ENCODE measurements around the gene RBM33. TPM values are rescaled to one million over a fixed set of nuclear protein-coding genes. Genes with fewer than 3 reads are reported as not detected.

RBM33 gene
- total RNA-seq, 1 experiment from 2014 or later = 12.3 TPM

DNA sequence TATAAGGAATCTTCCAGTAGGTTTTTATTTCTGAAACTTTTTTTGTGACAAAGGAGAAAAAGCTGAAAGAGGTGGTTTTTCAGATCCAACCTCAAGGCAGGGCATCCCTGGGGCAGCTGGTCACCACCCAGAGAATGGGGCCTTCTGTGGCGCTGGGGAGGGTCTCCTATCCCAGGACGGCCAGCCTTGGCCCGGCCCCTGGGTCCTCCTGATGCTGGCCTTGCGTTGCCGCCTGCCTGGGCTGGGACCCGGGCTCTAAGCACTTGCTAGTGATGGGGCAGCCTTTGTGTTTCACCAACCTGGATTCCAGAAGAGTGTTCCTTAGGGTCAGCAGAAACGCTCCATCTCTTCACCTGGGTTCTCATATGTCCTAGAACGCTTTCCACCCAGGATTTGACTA, 151.5 kb downstream of the RBM33 start:
- DNase-seq (ENCODE audit: low spot score) = no peak
- in situ Hi-C loops (cut with HindIII; ENCODE audit: low sequenced_read_pairs) = no loop called here

DNA sequence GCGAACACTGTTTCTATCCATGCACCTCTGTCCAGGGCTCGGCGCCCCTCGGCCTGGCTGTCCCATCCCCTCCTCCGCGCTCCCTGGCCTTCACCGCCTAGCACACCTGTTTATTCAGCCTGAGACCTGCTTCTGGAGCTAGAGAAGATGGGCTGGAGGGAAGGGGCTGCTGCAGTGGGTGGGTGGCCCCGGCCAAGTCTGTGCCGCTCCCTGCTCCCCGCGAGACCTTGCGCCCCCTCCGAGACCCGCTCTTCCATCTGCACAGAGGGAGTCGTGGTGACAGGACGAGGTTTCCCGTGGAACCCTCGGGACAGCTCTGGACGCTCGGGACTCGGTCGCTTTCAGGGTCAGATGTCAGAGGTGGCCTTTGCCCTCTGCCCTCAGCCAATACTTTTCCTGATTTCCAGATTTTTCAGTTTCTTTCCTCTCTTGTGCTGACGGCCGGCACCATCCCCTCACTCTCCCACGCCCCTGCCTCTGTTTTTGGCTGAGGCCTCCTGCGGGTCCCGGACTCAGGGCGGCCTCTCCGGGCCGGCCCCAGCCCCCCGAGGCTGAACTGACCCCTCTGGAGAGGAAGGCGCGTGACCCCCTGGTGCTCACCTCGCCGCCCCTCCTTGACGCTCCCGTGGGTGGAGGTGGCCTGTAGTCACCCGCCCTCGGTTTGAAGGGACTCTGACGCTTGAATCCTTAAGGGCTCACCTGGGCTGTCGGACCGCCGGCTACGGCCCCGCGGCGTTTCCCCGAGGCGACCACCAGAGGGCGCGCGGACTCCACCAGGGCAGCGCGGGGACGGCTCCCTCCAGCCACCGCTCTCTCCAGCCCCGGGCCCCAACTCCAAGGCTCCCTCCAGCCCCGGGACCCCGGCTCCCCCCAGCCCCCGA, 152.2 kb downstream of the RBM33 start:
- DNase-seq (ENCODE audit: low spot score) = no peak
- in situ Hi-C loops (cut with HindIII; ENCODE audit: low sequenced_read_pairs) = no loop called here

DNA sequence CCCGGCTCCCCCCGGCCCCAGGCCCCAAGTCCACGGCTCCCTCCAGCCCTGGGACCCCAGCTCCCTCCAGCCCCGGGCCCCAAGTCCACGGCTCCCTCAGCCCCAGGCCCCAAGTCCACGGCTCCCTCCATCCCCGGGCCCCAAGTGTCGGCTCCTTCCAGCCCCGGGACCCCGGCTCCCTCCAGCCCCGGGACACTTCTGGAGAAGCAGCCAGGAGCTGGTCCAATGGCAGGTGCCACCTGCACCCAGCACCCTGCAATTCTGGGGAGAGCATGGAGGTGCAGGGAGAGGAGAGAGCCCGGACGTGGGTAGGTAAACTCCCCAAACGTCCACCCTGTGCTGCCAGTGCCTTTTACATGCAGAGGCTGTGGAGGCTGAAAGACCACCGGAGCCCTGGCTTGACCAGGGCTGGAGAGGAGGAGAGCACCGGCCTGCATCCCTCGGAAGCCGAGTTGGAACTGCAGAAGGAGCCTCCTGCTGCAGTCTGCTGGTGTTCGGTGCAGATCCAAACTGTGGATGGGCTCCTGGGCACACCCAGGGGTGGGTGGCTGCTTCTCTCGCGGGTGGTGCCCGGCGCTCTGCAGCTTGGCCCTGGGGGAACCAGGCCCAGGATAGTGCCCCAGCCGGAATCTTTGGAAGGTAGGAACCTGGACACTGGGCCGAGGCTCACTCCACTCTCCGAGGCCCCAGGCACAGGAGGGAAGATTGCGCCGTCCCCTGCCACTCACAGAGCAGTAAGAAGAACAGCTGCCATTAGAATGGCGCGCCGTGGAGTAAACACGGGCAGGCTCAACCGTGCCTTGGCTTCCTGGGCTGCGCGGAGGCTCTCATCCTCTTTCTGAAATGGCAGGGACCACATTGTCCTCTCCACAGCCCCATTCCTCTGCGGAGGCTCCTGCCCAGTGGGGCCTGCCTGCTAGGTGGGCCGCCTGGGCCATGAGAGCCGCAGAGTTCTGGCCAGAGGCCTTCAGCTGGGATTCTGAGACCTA, 153.1 kb downstream of the RBM33 start:
- in situ Hi-C loops (cut with HindIII; ENCODE audit: low sequenced_read_pairs) = no loop called here
- DNase-seq (ENCODE audit: low spot score) = no peak

DNA sequence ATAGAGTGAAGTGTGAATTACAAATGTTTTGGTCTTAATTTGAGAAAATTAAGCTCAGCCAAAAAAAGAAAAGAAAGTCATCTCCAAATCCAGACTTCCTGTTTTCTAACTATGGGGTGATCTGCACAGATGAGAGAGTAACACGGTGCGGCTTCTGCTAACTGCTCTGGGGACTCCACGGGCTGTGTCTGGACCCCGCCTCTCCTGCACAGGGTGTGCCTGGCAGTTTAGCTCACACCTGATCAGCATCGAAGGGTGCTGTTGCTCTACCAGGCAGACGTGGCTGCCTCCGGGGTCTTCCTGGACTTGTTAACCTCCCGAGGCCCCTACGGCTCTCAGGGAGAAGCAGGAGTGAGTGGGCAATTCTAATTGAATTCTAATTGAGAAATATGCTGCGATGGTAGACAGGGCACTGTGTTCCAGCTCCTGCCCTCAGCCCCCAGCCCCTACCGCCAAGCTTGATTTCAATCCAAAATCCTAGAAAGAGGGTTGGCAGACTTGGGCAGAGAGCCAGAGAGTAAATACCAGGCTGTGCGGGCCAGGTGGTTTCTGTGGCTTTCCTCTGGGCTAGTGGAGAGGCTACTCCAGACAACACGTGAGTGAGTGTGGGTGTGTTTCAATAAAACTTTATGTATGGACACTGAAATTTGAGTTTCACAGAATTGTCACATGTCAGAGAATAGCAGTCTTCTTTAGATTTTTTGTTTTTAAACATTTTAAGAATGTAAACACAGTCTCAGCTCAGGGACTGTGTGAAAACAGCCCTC, 154.4 kb downstream of the RBM33 start:
- DNase-seq (ENCODE audit: low spot score) = no peak
- in situ Hi-C loops (cut with HindIII; ENCODE audit: low sequenced_read_pairs) = no loop called here

DNA sequence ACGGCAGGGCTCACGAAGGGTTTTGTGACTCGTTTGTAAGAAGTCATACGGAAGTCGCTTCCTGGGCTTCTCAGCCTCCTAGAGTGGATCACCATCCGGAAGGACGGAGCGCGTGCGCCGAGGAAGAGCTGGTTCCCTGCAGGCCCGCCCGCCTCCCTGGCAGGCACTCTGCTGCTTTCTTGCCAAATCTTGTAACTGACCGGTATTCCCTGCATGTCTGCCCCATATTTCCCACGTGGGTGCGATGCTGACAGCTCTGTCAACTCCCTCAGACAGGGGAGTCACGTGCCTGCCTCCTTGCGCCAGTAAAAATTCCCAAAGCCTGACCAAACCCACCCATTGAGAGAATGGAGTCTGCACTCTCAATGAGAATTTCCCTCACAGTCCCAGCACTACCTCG, 155.1 kb downstream of the RBM33 start:
- DNase-seq (ENCODE audit: low spot score) = peak; percentile 38

DNA sequence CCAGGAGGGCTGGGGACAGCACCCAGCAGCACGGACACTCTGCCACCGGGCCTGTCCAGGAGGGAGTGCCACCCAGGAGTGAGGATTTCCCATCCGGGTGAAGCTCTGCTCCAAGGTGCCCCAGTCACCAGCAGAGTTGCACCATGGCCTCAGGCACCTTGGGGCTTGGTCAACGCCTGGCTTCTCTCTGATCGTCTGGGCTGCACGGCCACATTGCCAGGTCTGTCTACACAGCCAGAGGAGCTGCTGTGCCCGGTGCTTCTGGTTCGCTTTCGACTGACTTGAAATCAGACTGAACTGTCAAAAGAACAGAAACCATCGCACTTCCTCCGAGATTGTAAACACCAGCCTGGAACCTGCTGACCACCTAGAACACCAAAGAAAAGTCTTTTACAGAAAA, 155.8 kb downstream of the RBM33 start:
- in situ Hi-C loops (cut with HindIII; ENCODE audit: low sequenced_read_pairs) = no loop called here
- DNase-seq (ENCODE audit: low spot score) = no peak

More for the DNA sequence above, 155.1 kb downstream of the RBM33 start:
- in situ Hi-C loops (cut with HindIII; ENCODE audit: low sequenced_read_pairs) = no loop called here

DNA sequence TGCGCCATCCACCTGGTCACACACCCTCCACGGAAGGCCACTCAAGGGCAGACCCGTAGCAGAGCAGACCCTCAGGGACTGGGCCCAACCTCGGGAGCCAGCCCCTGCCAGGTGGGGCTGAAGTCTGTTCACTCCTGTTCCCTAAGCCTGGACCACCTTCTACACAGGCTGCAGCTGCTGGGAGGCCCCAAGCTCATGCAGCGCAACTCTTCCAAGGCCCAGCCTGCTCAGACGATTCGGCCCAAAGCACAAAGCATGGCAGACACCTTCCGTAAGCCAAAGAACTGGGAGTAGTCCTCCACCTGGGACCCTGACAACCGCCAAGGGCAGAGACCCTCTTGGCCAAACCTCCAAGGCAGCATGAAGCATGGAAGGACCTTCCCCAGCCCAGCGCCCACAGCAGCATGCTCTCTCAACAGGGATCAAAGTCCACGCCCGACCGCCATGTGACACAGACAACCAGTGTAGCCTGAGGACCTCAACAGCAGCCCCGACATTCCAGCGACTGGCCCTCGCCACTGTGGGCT, 156.3 kb downstream of the RBM33 start:
- in situ Hi-C loops (cut with HindIII; ENCODE audit: low sequenced_read_pairs) = no loop called here
- no peak for DNase-seq (ENCODE audit: low spot score)

DNA sequence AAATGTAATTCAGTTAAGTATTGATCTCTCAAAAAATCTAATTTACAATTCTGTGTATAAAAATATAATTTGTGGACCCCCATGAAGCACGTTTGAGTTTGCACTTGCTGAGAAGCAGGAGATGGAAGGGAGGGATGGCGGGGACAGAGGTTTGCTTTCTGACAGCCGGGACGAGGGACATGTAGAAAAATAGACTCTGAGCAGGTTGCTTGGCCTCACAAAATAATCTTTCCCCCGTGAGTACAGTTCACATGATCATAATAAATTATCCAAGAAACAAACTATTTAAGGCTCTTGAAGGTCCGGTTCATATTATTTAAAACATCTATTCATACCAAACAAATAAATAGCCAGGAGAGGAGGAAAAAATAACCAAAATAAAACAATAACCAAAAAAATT, 157.8 kb downstream of the RBM33 start:
- DNase-seq (ENCODE audit: low spot score) = no peak
- in situ Hi-C loops (cut with HindIII; ENCODE audit: low sequenced_read_pairs) = no loop called here

DNA sequence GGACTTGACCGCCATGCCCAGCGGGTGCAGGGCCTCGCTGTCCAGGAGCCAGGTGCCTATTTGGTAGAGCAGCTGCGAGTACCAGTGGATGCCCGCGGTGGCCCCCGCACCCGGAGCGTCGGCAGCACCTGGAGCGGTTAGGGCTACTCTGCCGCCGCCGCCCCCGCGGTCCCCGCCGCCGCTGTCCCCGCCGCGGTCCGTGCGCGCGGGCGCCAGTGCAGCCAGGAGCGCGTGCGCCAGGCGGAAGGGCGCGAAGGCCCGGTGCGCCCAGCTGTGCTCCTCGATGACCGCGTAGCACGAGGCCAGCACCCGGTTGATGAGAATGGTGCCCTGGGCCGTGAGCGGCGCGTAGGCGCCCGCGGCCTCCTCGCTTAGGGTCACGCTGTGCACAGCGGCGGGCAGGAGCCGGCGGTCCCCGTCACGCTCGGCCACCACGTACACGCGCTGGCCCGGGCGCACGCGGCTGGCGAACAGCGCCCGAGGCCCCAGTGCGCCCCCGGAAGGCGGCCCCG, 158.5 kb downstream of the RBM33 start:
- no peak for DNase-seq (ENCODE audit: low spot score)
- in situ Hi-C loops (cut with HindIII; ENCODE audit: low sequenced_read_pairs) = no loop called here

DNA sequence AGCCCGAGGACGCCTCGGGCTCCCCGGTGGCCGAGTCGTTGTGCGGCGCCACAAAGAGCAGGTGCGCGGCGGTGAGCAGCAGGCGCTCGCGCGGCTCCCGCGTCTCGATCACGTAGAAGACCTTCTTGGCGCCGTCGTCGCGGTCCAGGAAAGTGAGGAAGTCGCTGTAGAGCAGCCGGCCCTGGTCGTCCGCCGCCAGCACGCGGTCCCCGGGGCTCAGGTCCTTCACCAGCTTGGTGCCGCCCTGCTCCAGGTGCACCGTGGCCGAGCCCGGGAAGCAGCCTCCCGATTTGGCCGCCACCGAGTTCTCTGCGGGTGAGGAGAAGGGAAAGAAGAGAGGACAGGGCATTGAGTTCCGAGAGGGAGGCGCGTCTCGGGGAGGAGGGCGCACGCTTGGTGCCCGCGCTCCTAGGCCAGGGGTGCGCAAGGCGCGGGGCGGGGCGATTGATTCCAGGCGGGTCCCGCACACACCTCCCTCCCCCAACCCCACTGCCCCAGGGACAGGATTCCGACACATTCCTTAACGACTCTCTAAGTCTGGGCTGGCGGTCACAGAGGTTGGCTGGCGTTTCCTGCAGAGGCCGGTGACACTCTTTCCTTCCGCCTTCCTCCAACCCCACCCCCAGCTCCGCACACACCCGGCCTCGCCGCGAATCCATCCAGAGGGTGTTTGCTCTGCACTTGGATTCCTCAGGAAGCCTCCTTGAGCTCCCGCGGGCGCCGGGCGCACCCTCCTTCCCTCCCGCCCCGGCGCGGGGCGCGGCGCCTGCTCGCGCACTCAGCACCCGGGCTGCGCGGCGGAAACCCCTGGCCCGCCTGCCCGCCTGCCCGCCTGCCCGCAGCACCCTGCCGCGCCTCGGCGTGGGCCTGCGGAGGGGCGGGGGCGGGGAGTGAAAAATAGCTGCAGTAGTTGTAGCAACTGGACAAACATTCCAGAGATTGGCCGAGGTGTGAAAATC, 159.2 kb downstream of the RBM33 start:
- in situ Hi-C loops (cut with HindIII; ENCODE audit: low sequenced_read_pairs) = no loop called here
- no peak for DNase-seq (ENCODE audit: low spot score)

DNA sequence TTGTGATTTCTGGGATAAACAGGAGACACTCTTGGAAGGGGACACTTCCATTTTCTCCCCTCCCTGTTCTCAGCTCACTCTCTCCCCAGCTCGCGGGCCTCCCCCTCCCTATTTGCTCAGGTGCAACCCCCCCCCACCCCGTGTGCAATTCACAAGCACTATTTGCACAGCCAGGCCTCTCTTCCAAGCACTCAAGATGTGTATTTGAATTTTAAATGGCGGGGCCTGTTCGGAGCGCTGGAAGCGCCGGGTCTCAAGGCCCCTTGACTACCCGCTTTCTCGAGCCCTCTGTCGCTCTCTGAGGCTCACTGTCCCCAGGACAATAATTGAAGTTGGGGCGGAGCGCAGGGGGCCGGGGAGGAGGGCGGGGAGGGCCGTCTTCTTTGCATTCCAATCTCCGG, 160.0 kb downstream of the RBM33 start:
- in situ Hi-C loops (cut with HindIII; ENCODE audit: low sequenced_read_pairs) = no loop called here
- DNase-seq (ENCODE audit: low spot score) = no peak

DNA sequence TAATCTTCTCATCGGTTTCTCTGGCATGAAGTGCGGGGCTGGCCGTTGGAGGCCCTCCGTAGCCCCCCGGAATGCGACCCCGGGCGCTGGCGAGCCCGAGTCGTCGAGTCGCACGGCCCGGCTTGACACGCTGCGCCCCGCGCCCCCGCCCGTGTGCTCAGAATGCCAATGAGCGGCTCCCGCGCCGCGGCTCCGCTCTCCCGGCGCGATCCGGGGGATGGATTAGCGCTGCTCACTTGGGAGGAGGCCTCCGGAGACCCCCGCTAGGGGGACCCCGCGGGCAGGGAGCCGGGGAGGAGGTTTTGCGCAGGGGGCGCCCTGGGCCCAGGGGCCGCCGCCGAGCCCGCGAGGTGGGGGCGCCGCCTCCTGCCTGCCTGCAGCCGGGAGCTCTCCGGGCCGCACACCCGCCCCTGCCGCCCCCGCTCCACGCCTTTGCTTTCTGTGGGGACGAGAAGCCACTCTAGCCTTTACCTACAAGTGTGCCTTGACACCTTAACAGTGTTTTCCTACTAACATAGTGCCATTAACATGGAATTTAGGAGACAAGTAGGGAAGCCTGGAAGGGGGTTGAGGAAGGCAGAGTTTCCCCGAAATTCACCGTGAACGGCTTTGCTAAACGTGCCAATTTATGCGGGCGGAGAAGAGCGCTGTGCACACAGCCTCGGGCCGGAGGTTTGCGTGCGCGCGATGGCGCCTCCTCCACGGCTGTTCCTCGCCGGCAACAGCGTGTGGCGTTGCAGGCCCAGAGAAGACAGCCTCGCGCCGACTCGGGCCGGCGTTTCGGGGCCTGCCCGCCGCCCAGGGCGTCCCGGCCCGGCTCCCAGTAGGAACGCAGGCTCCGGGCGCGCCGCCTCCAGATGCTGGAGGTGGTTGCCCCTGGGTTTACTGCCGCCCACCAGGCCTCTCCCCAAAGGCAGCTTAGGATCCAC, 160.7 kb downstream of the RBM33 start:
- DNase-seq (ENCODE audit: low spot score) = peak; percentile 36
- in situ Hi-C loops (cut with HindIII; ENCODE audit: low sequenced_read_pairs) = no loop called here

DNA sequence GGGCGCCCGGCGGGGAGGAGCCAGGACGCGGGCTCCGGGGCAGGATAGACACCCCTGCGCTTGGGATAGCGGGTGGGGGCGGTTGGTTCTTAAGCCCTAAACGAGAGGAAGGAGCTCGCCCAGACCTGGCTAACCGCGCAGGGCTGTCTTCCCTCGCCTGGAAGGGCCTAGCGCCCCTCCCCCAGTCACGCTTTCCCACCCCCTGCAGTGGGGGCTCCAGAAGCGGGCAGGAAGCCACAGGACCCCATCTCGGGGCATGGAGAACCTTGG, 161.3 kb downstream of the RBM33 start:
- in situ Hi-C loops (cut with HindIII; ENCODE audit: low sequenced_read_pairs) = no loop called here
- no peak for DNase-seq (ENCODE audit: low spot score)

DNA sequence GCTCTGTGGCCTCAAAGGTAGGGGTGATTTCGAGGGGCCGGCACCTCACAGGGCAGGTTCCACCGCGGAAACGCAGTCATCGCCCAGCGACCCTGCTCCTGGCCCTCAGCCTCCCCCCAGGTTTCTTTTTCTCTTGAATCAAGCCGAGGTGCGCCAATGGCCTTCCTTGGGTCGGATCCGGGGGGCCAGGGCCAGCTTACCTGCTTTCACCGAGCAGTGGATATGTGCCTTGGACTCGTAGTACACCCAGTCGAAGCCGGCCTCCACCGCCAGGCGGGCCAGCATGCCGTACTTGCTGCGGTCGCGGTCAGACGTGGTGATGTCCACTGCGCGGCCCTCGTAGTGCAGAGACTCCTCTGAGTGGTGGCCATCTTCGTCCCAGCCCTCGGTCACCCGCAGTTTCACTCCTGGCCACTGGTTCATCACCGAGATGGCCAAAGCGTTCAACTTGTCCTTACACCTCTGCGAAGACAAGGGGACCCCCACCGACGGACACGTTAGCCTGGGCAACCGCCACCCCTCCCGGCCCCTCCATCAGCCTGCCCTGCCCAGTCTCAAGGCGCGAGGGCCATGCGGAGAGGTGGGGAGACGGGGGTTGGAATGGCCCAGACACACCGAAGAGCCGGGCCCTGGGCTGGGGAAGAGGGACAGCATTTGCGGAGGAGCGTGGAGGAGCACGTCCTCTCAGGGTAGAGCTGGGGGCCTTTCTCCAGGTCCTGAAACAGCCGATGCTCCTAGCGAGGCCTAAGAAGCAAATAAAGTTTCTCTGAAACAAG, 161.8 kb downstream of the RBM33 start:
- in situ Hi-C loops (cut with HindIII; ENCODE audit: low sequenced_read_pairs) = no loop called here
- no peak for DNase-seq (ENCODE audit: low spot score)

DNA sequence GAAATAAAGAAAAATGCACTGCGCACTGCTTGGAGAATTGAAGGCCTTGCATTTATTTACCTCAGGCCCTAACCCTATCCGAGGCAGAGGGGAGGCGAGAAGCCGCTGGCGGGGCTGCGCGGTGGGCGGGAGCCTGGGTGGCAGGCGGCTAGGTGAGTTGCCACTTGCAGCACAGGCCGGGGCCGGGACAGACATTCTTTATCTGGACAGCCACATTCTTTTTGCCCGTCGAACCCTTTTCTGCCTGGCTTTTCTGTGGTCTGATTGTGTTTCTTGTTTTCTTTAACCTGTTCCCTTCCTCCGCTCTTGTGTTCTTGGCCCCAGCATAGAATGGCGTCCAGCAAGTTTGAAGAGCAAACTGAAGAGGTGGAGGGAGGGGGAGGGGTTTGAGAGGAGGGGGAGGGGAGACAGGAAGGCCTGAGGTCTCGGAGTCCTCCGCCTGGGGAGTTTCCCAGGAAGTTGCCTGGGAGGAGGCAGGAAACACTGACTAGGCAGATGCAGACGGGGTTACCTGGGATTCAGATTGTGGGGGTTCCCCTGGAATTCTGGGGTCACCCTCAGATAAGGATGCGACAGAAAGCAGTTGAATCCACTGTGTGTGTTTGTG, 162.7 kb downstream of the RBM33 start:
- DNase-seq (ENCODE audit: low spot score) = no peak
- in situ Hi-C loops (cut with HindIII; ENCODE audit: low sequenced_read_pairs) = no loop called here
